ENCODE measurements around the gene RHOXF2.
A peak's percentile ranks its signal among the peaks of the same experiment; 100 is the strongest.

RHOXF2 gene

DNA sequence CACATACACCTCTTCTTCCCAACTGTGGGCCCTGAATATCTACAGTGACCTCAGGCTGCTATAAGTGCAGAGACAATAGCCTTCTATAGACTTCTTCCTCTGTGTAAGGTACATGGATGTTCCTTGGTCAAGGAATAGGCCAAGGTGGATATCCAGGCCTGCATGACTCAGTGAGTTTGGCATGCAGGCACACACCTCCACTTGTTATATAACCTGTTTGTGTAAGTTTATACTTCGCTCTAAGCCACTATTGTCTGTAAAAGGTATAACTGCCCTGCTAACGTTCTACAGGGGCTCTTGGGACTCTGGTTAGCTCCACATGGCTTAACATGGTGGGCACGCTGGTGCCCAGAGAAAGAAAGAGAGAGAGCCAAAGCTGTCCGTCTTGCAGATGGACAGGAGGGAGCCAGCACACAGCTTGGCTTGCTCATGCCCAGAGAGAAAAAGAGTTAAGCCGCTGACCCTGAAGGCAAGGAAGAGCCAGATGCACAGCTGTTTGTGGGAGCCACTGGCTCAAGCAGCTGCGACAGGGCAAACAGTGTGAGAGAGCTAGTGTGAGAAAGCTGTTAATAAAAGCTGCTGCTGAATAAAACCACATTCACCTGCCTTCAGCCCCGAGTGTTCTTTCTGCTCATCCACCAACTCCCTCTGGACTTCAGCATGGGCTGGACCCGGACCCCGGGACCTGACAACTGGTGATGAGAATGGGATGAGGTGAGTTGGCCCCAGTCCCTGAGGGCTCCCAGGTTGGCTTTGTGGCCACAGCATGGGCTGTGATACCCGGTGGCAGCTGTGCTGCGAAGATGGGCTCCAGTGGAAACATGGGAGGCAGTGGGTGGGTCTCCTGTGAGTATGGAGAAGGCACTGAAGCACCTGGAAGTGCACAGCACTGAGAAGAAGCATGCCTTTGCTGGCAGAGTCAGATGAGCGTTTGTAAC lies 47.7 kb downstream of the RHOXF2 start:
- no peak for DNase-seq

DNA sequence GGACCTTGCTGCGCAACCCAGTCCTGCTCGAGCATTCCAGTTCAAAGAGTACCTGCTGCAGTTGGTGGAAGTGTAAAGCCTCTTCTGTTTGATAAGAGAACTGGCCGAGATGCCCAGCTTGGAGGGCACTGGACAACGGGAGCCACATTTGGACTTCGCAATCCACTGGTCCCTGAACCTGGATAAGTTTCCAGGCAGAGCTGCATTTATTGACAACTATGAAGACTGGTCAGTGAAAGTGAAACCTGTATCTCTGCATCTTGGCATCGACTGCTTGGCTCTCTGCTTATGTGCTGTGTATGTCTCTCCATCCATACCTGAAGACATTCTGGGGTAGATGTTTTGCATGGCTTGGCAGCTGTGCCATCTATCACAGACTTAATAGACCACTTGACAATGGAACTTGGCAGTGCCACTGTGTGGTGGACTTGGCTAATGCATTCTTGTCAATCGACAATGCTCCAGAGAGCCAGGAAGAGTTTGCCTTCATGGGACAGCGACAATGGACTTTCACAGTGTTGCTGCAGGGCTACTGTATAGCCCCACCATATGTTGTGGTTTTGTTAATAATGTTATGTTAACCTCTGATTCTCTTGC lies 48.7 kb downstream of the RHOXF2 start:
- DNase-seq, result no peak

DNA sequence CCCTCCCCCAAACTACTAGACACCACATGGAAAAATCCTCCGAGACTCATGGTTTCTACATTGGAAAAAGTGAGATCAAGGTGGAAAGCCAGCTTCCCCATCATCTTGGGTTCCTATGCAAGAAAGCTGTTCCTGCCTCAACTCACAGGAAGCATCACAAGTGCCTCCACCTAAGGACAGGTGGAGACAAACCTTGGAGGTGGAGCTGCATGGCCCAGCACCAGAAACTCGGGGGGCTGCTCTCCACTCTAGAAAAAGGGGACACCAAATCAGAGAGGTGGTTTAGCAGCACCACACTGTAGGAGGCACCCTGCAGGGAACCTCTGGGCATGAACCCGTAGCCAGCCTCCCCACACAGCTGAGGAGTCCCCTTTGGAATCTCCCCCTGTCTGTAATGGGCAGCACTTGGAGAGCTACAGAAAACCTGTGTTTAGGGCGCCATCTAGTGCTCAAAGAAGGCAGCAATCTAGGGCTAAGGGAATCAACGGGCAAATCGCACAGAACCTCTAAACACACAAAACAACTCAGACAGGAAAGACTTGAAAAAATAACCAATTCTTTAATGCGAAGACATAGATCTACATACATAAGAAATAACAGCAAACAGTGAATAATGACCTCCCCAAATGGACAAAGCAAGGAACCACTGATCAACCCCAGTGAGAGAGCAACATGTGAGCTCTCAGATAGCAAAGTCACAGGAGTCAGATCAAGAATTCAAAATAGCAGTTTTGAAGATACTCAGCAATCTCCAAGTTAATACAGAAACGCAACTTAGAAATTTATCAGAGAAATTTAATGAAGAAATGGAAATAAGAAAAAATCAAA lies 55.2 kb downstream of the RHOXF2 start:
- DNase-seq, result peak; percentile 62
